ENCODE measurements around the gene DDX20.
"Not testable (repeated sequence)": the region's sequence is repeated elsewhere in the genome, so short reads cannot be mapped to it uniquely, and the experiment has no call there.

The DDX20 gene

DNA sequence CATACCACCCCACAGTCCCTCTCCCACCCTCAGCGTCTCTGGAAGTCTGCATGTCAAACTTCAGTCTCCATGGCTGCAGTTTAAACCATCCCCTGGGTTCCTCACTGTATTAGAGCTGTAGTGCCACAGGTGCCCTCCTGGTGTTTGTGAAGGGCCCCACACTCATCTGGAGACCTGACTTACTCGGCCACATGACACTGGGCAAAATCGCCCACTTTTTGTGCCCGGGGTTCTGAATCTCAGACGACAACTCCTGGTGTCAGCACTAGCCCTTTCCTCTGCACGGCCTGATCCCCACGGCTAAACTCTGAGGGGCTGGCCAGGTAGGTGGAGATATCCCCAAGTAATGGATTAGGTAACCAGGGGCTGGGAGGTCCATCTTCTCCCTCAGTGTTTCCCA, 23.0 kb upstream of the DDX20 start:
- in situ Hi-C loops (cut with MboI; ENCODE audit: low sequenced_read_pairs): no loop called here

- in situ Hi-C loops (cut with MboI; ENCODE audit: low sequenced_read_pairs): no loop called here
These were observed 22.3 kb upstream of the DDX20 start for GRCh38 chr1:111733183-111733991.

- in situ Hi-C loops (cut with MboI; ENCODE audit: low sequenced_read_pairs): no loop called here
These were observed 21.7 kb upstream of the DDX20 start for GRCh38 chr1:111733992-111734341.

DNA sequence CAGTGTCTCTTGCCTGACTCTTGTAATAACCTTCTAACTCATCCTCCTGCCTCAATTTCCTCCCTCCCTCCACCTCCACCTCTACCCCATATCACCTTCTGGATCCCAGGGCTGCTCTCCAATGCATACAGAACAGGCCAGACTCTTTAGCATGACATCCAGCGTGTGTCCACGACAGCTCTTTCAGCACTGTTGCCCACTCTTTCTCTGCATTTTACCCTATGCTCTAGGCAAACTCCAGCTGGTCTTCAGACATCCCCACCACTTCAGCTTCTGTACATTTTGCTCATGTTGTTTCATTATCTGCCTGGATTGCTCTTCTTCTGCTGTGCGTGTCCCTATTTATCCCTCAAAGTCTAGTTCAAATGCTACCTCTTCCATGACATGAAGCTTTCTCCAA, 21.3 kb upstream of the DDX20 start:
- in situ Hi-C loops (cut with MboI; ENCODE audit: low sequenced_read_pairs): no loop called here

DNA sequence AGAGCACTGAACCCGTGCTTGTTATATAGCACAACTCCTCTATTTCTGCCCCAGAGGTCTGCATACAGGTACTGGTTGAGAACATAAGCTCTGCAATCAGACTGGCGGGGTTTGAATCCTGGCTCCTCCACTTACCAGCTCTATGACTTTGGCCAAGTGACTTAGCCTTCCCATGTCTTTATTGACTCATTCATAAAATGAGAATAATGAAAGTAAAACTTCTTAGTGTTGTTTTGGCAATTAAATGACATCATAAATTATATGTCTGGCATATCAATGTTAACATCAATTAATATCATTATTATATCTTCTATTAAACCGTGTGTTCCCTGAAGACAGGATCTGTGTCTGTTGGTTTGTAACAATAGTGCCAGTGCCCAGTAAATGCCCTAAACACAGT, 20.8 kb upstream of the DDX20 start:
- in situ Hi-C loops (cut with MboI; ENCODE audit: low sequenced_read_pairs): no loop called here

GRCh38 chr1:111735321-111735720, 20.4 kb upstream of the DDX20 start:
- in situ Hi-C loops (cut with MboI; ENCODE audit: low sequenced_read_pairs): no loop called here

DNA sequence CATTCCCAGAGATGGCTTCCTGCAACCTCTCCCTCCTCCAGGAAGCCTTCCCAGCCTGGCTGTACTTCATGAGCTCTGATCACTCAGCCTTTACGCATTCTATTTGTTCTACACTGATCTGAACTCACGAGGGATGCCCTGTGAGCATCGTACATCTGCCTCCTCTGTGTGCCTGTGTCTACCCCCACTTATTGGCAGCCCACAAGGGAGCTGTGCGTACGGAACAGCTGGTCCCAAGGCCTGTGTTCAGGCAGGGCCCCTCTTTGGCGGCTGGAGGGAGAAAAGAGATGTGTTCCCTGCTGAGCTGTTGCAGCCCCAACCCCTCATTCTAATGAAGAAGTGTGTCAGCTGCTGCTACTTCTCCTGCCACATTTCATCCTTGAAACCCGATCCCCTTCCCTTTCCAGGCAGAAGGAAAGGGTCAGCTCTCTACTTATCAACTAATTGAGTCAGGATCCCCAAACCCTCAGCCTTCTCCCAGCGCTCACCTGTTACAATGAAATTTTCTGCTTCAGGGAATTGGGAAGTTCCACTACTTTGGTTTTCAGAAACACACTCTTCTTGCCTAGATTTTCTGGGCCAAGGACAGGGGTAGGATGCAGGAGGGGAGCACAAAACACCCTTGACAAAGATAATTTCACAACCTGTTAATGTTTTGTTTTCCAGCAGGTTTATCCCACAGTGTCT, 19.7 kb upstream of the DDX20 start:
- in situ Hi-C loops (cut with MboI; ENCODE audit: low sequenced_read_pairs): no loop called here

DNA sequence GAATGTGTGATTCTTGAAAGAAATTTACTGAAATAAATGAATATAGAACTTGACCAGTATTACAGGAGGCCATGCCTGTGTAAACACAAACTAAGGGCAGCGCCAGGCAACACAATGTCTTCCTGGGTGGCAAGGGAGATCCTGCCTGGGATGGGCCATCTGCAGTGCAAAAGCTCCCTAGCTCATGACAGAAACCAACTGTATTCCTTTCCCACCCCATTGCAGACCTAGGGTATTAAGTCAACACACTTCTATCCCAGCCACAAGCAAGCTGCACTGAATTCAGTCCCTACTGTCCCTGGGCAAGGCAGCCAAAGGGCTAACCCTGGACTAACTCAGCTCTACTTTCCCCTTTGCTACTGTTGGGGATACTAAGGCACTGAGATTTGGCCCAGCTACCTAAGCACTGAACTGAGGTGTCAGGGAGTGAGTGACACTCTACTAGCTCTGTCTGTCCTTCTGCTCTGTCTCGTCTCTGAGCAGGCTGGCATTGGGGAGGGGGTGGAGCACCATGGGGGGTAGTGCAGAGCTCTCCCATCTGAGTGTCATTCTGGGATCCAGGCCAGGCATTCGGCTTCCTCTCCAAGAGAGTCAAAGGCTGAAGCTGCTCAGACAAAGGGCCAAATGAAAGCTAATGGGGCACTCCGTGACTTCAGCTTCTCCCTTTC, 19.0 kb upstream of the DDX20 start:
- in situ Hi-C loops (cut with MboI; ENCODE audit: low sequenced_read_pairs): no loop called here

DNA sequence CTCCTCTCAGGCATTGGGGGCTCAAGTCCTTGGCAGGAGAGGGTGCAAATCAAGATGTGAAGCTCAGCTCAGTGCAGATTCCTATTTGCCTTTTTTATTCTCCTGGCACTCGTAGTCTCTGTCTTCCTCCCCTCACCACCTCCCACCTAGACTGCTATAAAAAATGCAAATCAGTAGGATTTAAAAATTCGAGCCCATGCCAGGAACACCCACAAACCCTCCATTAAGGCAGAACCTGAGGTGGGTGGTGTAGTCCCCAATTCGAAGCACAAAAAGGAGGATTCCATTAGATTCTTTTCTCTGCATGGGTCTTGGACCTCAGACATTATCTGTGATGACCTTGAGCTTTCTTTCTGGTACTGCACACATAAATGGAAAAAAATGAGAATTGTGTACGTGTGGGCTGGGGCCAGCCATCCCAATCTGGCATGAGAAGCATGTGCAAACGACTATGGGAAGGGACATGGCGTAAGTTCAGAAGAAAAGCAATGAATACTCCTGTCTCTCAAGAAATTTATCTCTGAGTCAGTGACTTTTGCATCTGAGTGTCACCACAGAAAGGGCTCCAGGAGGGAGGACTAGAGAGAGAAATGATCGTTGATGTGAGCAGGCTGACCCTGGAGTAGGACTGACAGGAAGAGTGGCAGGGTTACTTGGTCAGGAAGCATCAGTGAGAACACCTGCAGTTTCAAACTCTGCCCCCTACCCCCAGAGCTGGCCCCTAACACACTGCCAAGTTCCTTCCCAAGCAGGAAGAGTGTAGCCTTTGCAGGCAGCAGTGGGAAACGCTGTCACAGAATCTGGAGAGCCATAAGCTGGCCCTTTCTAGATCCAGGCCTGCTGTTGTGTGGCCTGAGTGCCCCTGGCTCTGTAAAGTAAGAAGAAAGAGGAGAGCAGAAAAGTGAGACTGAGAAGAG, 18.2 kb upstream of the DDX20 start:
- in situ Hi-C loops (cut with MboI; ENCODE audit: low sequenced_read_pairs): no loop called here

DNA sequence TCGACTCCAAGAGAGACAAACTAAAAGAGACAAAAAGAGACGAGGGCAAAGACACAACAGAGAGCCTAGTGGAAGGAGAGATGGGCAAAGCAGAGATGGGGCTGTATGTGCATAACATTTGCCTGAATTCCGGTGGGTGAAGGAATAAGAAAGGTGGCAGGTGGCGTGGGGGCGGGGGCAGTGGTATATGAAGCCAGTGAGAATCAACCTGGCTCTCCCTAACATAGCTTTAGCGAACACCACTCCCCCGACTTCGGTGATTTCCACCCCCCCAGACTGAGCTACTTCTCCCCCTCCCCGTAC, 17.6 kb upstream of the DDX20 start:
- in situ Hi-C loops (cut with MboI; ENCODE audit: low sequenced_read_pairs): no loop called here

DNA sequence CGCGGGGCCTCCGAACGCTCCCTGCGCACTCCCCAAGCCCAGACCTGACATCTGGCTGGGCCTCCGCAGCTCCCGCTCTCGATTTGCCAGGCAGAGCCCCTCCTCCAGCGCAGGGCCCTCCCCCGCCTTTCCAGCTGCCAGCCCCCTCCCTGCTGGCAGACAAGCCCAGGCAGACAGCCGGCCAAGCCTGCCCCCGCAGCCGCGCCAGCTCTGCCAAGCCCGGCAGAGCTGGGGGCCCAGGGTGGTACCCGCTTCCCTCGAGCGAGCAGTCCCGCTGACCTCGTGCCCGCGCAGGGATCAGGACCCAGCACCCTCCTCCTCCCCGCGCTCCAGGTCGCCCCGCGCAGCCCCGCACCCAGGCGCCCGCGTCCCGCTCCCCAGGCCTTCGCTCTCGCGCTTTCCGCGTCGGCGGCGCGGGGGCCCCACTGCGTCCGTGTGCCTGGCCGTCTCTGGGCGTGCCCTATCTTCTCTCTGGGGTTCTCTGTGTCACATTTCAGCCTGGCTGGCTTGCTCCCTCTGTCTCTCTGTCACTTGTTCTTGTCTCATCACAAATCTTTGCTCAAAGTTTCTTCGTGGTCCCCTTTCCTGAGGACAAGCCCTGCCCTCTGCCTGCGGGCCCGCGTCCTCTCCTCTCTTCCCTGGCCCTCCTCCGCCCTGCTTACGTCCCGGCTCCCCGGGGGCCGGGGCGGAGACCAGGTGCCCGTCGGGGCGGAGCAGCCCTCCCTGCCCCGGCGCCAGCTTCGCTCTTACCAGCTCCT, 17.1 kb upstream of the DDX20 start:
- in situ Hi-C loops (cut with MboI; ENCODE audit: low sequenced_read_pairs): no loop called here

DNA sequence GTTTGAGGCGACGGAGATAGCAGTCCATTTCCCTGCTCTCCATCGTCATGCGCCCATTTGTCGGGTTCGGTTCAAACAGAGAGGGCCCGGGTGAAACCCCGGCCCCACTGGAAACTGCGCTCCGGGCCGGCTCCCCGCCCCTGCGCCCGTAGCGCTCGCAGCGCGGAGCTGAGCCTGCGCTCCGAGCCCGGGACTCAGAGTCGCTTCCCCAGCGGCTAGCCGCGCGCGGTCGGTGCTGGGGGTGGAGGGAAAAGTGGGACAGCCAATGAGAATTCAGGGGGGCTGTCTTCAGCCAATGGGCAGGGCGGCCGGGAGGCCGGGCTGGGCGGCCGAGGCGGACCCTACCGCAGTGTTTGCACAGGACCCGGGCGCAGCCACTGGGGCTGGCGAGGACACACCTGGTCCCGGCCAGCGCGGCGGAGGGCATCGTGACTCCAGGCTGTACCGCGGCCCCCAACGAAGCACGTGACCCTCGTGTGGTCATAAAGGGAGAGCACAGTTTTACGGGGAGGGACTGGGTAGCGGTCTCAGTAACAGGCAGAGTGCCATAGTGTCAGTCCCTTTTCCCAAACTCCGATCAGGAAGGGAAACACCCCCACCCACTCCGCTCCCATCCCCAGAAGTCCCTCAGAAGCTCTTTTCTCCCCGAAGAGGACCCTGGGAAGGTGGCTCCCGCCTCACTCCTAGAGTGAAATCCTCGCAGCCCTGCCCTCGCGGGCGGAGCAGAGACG, 16.3 kb upstream of the DDX20 start, which contains the start of gene INKA2:
Gene INKA2, minus strand, starts transcription at position 202 of the 731 bp plus-strand sequence. Its CDS starts 153 bp downstream, at position 49.
- in situ Hi-C loops (cut with MboI; ENCODE audit: low sequenced_read_pairs): no loop called here

- in situ Hi-C loops (cut with MboI; ENCODE audit: low sequenced_read_pairs): no loop called here
These were observed 15.6 kb upstream of the DDX20 start for GRCh38 chr1:111739925-111740765.

DNA sequence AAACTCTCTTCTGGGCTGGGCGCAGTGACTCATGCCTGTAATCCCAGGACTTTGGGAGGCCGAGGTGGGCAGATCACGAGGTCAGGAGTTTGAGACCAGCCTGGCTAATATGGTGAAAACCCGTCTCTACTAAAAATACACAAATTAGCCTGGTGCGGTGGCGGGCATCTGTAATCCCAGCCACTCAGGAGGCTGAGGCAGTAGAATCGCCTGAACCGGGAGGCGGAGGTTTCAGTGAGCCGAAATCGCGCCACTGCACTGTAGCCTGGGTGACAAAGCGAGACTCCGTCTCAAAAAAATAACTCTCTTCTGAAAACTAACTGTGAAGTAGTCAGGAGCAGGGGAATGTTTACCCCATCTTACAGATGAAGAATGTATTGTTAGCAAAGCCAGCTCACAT, 13.4 kb upstream of the DDX20 start:
- in situ Hi-C loops (cut with MboI; ENCODE audit: low sequenced_read_pairs): not testable (repeated sequence)

GRCh38 chr1:111742938-111743549, 12.7 kb upstream of the DDX20 start:
- in situ Hi-C loops (cut with MboI; ENCODE audit: low sequenced_read_pairs): no loop called here

- in situ Hi-C loops (cut with MboI; ENCODE audit: low sequenced_read_pairs): no loop called here
These were observed 12.0 kb upstream of the DDX20 start for GRCh38 chr1:111743679-111744101.

DNA sequence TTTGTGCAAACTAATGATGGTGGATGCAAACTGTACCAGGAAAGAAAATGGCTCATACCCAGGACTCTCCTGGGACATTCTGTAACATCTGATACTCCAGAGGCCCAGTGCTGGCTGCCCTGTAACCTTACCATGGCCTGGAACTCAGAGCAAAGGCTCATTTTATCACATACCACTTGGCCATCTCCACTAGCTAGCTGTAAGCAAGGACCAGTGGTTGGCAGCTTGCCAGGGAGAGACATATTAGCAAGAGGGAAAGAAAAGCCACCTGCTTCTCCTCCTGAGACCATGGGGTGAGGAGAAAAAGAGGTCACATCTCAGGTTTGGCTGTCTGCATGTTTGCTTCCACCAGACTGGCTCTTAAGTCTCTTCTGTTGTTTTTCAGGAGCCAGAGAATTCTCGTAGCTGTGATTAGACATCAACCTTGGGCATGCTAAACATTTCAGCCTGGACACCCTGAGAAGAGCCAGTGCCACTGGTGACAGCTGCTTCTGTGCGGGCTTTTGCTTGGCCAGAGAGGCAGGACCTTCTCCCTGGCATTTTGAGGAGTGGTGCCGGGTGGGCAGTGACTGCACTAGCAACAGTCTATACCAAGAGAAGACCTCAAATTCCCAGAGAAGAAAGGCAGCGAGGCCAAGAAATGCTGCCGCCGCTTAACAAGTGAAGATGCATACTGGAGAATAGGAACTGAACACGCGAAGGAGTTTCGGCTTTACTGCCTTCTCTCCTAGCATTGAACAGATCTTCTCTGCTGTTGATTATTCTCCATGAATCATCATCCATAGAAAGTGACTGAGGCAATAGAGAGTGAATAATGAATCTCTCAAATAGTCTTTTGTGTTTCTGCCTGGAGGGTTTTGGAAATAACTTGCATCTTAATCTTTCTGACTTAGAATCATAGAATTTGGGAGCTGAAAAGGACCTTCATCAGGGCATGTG, 9.8 kb upstream of the DDX20 start:
- in situ Hi-C loops (cut with MboI; ENCODE audit: low sequenced_read_pairs): no loop called here

All from HL-60/S4 treated with phorbol 12-myristate 13-acetate at 8.2 ng/mL for 4 days and 3 days (cell line).